DLD1 (cell line): ENCODE measurements around the gene FAM170B.

ENCODE experiments used
- in situ Hi-C: cut with HindIII; loops from 2 replicates; pipeline ENCODE4 v1.10.0; 2017; ENCODE audit warnings: low sequenced_read_pairs

FAM170B gene

DNA sequence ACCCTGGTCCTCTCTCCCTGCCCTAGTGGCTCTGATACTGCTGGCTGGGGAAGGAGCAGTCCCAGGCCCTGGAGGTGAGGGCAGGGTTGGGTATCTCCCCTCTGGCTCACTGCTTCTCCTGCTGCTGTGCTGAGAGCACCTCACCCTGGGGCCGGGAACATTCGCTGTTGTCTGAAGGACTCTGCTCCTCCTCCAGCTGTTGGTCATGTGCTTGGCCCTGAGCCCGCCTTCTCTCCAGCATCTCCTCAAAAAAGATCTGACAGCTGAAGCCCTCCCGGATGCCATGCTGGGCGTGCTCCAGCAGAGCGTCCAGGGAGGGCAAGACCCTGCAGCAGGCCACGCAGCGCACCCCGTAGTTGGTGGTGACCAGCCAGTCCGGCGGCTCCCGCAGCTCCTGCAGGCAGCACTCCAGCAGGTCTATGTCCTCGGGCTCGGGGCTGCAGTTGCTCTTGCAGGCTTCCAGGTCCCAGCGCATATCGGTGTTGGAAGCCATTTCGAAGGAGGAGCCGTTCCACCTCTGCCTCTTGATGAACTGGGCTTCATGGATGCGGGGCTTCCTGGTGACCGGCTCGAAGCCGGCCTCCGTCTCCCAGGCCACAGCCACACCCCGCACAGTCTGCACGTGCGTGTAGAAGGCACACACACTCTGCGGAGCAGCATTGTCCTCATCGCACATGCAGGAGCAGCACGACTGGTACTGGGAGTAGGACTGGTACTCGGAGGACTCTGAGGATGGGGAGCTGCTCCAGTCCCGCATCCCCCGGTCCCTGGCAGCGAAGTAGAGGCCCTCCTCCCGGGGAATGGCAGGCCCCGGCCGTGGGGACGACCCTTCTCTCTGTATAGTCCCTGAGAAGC is 2.1 kb downstream of the FAM170B start:
- in situ Hi-C loops: no loop called here

DNA sequence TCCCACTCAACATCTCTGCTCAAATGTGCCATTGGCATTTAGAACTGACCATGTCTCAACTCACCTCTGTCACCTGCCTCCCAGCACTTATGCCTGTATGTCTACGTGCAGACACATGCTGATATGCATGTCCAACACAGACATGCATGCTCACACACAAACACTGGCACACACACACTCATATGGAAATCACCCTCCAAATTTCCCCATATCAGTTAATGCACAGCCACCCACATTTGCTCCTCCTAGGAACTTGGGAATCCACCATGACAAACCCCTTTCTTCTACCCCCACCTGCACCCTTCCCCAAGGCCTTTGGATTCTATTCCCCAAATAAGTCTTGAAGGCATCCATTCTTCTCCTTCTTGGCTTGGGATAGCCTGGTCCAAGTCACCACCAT is 4.4 kb downstream of the FAM170B start:
- in situ Hi-C loops: no loop called here

DNA sequence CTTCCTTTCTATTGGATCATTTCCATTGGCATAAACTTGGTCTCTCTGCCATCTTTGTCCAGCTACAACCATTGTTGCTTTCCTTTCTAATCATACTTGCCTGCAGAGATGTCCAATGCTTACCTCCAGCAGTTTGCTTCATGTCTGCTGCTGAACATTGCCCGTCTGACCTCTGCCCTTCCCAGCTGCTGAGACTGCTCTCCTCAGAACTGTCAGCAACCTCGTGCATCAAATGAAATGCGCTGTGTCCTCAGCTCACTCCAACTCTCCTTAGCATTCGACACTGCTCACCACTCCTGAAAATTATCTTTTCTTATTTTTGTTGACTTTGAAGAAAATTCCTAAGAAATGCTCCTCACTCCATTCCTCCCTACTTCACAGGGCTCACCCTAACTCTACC is 5.0 kb downstream of the FAM170B start:
- in situ Hi-C loops: no loop called here

DNA sequence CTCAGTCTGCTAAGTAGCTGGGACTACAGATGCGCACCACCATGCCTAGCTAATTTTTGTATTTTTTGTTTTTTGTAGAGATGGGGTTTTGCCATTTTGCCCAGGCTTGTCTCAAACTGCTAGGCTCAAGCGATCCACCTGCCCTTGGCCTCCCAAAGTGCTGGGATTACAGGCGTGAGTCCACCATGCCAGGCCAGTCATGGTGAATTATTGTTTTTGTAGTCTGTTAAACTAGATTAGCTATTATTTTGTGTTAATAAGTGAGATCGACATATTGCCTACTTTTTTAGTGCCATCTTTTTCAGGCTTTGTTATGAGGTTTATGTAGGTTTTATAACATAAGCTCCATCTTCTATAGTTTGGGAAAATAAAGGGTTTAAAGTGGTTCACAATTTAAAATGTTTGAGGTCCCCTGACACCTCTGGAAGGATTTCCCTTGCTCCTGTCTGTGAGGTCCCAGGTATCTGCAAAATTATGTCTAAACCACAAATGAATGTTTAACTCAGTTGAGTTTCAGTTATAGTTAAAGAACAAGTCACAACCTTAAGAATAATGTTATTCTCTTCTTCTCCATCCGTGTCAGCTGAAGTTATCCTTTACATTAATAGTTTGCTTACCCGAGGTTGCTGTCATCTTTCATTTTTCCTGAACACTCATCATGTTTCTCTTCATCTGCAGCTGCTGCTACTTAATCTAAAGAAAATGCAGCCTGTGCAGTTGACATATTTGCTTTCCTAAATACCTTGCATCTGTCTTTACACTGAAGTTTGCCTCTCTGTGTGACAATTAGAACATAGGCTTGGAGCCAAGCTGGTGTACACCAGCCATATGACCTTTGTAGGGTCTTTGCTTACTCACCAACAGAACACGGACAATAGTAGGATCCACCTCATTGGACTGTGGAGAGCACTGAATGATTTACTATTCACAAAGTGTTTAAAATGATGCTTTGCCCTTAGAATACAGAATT is 9.6 kb downstream of the FAM170B start:
- in situ Hi-C loops: no loop called here

DNA sequence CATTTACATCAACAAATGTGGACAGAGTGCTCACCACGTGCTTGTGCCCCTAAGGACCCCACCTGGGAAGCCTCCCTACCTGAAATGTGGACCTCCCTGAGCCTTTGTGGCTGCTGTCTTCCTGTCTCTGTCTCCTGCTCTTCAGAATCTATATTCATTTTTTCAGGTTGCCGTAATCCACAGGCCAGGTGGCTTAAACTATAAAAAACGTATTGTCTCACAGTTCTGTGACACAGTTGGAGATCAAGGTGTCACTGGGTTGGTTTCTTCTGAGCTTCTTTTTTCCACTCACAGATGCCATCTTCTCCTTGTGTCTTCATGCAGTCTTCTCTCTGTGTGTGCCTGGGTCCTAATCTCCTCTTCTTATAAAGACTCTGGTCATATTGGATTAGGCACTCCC is 12.9 kb downstream of the FAM170B start:
- in situ Hi-C loops: no loop called here

DNA sequence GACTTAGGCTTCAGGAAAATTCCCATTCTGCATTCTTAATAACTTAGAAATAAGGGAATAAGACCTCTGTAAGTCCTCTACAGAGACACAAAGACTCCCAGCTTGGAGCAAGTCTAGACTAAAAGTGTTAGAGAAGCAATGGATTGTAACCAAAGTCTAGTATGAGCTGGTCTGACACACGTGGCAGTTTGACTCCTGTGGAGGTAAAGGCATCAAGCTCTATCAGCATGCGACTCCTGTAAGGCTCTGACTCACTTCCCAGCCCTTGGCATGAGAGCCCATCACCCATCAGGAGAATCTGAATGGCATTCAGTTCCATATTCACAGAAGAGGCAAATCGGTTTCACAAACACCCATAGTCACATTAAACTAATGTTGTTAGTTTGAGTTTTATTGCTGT is 14.1 kb downstream of the FAM170B start:
- in situ Hi-C loops: no loop called here

DNA sequence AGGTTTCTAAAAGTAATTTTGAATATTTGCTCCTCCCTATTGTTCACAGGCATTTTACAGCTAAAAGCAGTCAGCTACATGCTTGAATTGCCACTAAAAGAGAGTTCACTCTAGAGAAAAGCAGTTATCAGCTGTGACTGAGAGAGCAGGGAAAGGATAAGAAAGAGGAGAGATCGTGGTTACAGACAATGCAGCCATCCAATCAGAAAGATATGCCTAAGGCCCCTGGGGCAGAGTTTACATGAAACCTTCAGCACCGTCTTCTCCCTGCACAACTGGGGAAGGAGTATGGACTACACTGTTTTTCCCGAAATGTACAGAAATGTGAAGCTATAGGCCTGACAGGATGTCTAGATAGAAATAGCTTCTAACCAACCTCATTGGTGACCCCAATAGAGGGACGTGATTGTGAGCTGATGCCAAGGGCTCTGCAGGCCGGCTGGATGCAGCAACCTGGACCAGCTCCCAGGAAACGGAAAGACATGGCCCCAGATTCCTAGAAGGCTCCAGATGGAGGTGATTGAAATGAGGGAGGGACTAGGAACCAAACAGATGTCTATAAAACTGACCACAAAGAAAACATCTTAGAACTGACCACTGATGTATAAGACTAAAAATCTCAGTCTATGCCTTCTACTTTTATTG is 15.3 kb downstream of the FAM170B start:
- in situ Hi-C loops: no loop called here

DNA sequence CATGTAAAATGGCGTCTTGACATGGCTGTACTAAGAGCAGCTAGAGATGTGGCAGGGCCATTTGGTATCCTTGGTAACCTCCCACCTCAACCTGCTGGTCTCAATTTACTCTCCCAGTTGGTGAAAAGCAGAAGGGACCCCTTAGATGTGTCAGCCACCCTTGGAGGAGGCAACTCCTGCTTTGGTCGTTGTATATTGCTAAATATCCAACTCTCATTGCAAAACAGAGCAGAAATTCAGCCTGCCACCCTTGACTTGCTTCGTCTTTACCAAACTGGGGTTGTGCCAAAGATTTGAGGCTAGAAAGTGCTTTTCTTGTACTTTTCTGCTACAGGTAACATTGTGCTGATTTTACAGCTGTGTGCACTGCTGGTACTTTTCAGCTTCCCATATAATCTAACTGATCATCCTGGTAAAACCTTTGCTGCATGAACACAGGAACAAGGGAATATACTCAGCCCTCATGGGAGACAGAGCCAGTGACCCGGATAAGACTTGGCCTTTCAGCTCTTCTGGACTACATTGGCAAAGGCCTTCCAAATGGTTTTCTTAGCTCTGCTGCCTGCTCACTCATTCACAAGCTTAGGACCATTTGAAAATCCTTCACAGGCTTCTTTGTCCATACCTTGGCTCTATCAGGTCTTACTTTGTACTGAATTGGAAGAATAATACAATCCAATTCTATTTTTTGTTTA is 16.3 kb downstream of the FAM170B start:
- in situ Hi-C loops: no loop called here

DNA sequence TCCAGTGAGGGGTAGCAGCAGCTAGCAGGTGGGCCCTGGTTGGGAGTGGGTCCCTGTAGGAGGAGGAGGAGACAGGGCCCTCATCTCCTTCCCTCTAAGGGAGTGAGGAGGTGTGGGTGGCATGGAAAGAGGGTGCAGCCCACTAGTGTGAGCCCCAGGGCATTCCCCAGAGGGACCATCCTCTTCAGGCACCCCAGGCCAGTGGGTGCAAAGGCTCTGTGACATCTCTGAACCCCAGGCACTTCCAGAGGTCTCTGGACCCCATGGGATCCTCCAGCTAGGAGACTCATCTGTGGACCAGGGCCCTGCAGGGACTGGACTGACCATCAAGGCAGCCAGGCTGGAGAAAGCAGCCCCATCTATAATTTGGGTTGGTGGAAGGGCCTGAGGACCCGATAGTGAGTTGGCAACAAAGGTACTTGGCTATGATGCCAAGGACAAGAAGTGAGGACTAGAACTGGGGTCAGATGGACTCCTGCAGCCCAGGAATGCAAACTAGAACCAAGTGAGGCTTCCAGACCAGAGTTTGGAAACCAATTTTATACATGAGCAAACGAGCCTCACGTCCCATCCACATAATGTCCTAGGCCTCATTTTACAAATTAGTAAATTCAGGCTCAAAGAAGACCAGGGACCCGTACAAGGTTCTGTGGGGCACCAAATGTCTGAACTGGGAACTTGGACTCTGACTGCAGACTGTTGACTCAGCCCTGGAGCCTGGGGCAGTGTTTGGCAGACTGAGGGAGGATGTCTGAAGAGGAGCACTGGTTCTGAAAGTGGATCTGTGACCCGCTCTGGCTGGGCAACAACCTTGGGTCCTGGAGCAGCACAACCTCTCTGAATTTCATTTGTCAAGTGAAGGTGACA is 17.1 kb downstream of the FAM170B start:
- in situ Hi-C loops: no loop called here

DNA sequence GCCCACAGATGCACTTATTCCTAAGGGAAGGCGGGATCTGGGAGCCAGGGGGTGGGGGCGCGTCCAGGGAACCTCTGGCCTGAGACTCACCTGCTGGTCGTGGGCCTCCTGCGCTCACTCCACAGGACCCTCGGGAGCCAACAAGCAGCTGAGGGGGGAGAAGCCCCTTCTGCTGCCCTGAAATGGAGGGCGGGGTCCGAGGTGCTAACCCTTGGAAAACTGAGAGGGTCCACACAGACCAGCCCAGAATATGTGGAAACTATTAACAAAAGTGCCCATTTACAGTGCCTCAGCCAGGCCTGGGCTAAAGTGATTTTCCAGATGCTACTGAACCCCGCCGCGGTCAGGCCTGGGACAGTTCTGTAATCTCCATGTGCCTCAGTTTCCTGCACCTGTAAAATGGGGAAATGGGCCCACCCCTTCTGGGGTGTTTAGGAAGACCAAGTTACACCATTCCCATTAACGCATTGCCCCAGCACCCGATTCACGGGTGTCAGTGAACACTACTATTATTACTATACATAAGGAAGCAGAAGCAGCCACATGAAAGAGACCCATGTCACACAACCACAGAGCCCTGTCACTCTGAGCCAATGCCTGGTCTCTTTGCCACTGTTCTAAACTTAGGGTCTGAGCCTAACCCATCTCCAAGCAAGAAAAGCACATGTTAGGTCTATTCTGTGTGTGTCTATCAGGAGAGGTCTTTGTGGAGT is 17.9 kb downstream of the FAM170B start:
- in situ Hi-C loops: no loop called here

DNA sequence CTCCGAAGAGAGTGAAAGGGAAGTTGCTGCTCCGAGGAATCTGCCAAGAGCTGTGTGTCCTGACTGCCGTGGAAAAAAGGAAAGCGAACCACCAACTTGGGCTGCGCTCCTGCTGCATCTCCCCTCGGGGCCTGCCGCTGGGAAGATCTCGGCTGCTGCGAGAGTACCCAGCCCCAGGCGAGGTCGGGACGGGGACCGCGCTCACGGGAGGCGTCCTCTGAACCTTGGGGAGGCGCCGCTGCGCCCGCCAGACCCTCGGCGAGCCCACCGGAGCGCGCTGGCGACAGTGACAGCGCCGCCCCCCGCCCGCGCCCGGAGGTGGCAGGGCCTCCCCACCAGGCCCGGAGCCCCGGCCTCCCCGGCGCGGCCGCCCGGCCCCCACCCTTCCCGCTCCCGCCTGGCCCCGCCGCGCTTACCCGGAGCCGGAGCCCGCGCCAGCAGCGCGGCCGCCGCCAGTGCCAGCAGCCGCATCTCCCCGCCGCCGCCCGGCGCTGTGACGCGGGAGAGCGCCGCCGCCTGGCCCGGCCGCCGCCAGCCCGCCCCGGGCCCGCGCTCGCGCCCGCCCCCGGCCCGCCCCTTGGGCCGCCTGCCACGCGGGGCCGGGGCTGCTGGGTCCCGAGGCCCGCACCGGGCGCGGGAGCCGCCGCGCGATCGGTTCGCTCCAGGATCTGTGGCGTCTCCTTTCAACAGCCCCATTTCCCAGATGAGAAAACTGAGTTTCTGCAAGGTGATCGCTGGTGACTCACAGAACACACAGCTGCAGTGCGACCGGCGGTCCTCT is 18.6 kb downstream of the FAM170B start, which contains the start of gene VSTM4:
Gene VSTM4 (minus strand): TSS at position 508 of the 781 bp plus-strand sequence. CDS start 37 bp downstream, at position 471.
- in situ Hi-C loops: no loop called here

DNA sequence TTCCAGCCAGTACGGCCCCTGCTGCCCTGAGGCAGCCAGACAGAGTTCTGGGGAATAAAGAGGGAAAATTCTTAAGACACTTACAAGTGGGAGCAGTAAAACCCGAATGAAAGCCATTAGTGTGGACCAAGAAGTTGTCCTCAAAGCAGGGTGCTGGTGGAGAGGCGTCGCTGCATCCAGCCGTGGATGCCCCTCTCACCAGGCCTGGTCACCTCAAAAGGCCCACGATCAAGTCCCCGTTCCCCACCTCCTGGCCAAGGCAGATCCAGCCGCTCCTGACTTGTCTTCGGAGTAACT is 19.2 kb downstream of the FAM170B start:
- in situ Hi-C loops: no loop called here

DNA sequence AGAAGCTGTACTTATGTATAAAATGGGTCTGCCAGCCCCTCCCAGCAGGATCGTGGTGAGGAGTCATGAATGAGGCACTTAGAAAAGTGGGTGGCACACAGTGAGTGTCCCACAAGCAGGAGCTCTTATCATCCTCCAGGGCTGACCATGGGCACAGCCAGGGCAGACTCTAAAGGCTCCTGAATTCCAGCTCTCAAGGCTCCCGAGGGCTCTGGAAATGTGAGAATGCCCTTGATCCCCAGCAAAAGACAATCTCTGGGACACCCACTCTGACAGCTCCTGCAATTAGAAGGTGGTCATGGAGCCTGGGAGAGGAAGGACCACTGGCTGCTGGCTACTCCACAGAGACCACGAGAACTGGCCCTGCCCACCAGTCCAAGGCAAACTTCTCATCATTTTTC is 20.1 kb downstream of the FAM170B start:
- in situ Hi-C loops: no loop called here

DNA sequence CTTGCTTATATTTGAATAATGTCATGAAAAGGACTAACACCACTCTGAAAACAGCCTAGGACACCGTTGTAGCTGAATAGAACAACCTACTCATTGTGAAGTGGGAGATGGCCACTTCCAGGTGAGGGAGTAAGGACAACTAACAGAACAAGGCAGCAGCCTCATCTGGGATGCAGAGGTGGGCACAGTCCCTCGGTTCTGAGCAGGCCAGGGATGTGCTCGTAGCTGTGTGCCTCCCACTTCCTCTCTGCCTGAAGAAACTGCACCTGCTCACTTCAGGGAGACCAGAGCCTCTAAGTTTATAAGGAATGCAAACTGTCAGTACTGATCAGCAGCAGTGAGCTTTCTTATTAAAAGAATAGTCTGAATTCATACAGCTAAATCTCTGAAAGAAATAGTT is 21.0 kb downstream of the FAM170B start:
- in situ Hi-C loops: no loop called here

DNA sequence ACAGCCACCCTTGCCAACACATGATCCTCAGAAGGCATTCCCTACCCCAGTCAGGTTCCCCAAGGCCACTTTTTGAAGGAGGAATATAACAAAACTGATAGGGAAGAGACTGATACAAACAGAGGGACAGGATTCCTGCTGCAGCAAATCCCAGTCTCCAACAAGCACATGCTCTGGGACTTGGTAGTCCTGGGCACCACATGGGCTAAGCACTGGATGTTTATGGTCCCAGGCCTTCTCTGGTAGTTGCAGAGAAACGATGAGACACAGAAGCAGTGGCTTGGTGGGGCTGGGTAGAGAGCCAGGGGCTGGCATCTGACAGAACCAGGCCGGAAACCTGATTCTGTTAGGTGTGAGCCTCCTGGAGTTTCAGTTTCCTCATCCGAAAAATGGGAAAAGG is 21.7 kb downstream of the FAM170B start:
- in situ Hi-C loops: no loop called here

DNA sequence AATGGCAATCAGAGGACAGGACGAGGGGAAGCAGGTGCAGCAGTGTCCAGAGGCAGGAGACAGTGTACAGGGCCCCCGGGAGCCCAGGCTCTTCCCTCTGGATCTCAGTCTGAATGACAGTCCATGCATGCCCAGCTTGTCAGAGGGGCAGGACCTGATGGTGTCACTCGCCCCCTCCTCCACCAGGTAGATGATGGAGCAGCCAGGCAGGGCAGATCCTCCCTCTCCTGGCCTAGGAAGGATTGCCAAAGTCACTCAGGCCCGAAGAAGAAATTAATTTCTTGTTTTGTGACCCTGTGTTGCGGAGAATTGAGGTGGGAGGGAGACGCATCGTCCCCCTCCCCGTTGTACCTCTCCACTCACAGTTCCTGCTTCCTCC is 22.5 kb downstream of the FAM170B start:
- in situ Hi-C loops: no loop called here

DNA sequence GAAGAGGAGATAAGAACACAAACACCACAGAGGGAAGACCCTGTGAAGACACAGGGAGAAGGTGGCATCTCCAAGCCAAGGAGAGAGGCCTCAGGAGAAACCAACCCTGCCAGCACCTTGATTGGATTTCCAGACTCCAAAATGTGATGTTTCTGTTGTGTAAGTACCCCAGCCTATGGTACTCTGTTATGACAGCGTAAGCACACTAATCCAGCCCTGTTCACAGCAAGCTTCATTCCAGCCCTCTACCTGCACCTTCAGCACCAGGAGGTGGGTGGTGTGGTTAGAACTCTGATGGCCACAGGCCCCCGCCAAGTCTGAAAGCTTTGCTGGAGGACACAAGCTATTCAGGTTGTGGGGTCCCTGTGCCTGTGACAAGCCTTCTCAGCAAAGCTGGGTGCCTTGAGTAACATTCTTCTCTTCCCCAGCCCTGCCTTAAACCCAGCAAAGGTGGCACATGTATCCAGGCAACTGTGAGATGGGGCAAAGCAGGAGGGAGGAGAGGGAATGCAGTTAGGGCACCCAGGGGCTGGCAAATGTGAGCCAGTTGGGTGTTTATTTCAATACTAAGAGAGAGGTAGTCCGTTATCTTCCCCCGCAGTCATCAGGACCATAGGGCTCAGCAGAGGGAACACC is 23.0 kb downstream of the FAM170B start:
- in situ Hi-C loops: no loop called here
